Tibial nerve (tissue), 4 donors: ENCODE data around the gene CHD2. TPM values are rescaled to one million over a fixed set of nuclear protein-coding genes. Genes with fewer than 3 reads are reported as not detected.
"Not testable (repeated sequence)": the region's sequence is repeated elsewhere in the genome, so short reads cannot be mapped to it uniquely, and the experiment has no call there.

ENCODE experiments used
- DNase-seq, 2 donors: peaks; one replicate each; pipeline ENCODE4 v3.0.0-alpha.2; 2019; ENCODE audit warnings: low spot score in 2 of 2
- H3K27ac ChIP-seq, 4 donors: fragments of 200-600 bp; sonication (generic) in 3 of 4; one replicate each; pipeline ENCODE4 v1.5.1; 2017 to 2019; ENCODE audit warnings: mild to moderate bottlenecking in 1 of 4
- H3K27me3 ChIP-seq, 2 donors: fragments of 200-600 bp; sonication (generic) in 1 of 2; one replicate each; pipeline versions ENCODE4 v1.5.1 to v1.6.0; 2017 to 2019
- H3K36me3 ChIP-seq, 3 donors: fragments of 200-600 bp; sonication (generic); one replicate each; pipeline ENCODE4 v1.5.1; 2018 to 2019
- H3K4me1 ChIP-seq, 4 donors: fragments of 200-600 bp; sonication (generic) in 3 of 4; one replicate each; pipeline ENCODE4 v1.5.1; 2017 to 2019
- H3K4me3 ChIP-seq, 4 donors: fragments of 200-600 bp; sonication (generic) in 3 of 4; one replicate each; pipeline ENCODE4 v1.5.1; 2017 to 2019; ENCODE audit warnings: mild to moderate bottlenecking in 1 of 4, moderate library complexity in 1 of 4
- H3K9me3 ChIP-seq, 4 donors: fragments of 200-600 bp; sonication (generic) in 3 of 4; one replicate each; pipeline ENCODE4 v1.5.1; 2017 to 2019
- EP300 ChIP-seq, 2 donors: sonication (generic); formaldehyde crosslinking; IDR thresholded peaks; one replicate each; pipeline ENCODE4 v1.6.1; 2017; ENCODE audit warnings: antibody characterized with exemption in 2 of 2, mild to moderate bottlenecking in 1 of 2
- POLR2A ChIP-seq, 2 donors: fragments of 450-650 bp; IDR thresholded peaks; one replicate each; pipeline ENCODE4 v1.6.1; 2017; ENCODE audit warnings: antibody characterized with exemption in 2 of 2, mild to moderate bottlenecking in 2 of 2, moderate library complexity in 2 of 2
- WGBS, 2 donors: methylation state at CpG; one replicate each; pipeline ENCODE4 v1.1.5; 2018; 5-methylcytosine and 5-hydroxymethylcytosine counted together
- total RNA-seq, 4 donors: library from RNA; depleted of rRNA; stranded (reverse); fragments of >200 nt; gene quantifications; one replicate each; pipeline ENCODE4 v1.1.0, GENCODE V29; 2016
- TF ChIP-seq, protein P1 (sequence below), 5 experiments: fragments of 200-600 bp in 3 of 5; fragments of 450-650 bp in 2 of 5; sonication (generic) in 3 of 5; IDR thresholded peaks; one replicate each; pipeline ENCODE4 v1.5.1; 2016 to 2019; ENCODE audit warnings: antibody characterized with exemption in 5 of 5, mild to moderate bottlenecking in 3 of 5, moderate library complexity in 2 of 5

Gene CHD2
- total RNA-seq, 4 donors from 2014 or later = 96.5 to 133 (median 102) TPM

DNA sequence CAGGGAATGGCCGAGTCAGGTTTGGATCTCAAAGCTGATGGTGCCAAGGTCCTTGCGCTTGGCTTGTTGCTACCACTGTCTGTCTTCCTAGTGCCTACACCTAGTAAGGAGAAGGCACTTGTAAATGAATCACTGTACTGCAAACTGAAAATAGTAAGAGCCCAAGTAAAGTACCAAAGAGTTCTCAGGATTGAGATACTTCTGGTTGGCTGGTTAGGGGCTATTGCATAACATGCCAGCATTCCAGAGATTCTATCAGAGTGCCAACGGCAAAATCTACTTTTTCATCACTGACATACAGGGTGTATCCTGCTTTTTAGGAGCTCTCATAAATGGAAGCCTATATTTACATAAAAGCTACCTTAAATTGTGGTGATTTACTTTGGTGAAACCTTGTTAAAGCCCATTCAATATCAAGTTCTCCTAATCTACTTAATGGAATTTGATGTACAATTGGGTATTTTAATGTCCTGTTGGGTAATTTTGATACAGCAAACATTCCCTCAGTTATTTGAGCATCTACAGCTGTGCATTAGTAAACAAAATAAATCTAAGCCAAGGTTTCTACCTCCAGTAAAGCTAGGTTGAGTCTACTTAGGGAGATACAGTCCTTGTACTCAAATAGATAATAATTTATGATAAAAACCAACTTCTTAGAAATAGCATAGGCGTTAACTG is 30.7 kb upstream of the CHD2 start:
- Histone ChIP-seq H3K36me3 (no peaks in the 10 kb centered on the region), H3K9me3 (peaks cover 0 to 6% (median 0%) of the 10 kb centered on the region in 4 donors), H3K27ac (peak overlapping the region in 2 of 4 donors; percentile 2 to 36), H3K4me3 (no peak overlapping the region), H3K4me1 (peaks cover 0 to 12% (median 3%) of the 10 kb centered on the region in 4 donors), H3K27me3 (no peaks in the 10 kb centered on the region)
- DNase-seq = no peak
- TF ChIP-seq, protein P1, sequence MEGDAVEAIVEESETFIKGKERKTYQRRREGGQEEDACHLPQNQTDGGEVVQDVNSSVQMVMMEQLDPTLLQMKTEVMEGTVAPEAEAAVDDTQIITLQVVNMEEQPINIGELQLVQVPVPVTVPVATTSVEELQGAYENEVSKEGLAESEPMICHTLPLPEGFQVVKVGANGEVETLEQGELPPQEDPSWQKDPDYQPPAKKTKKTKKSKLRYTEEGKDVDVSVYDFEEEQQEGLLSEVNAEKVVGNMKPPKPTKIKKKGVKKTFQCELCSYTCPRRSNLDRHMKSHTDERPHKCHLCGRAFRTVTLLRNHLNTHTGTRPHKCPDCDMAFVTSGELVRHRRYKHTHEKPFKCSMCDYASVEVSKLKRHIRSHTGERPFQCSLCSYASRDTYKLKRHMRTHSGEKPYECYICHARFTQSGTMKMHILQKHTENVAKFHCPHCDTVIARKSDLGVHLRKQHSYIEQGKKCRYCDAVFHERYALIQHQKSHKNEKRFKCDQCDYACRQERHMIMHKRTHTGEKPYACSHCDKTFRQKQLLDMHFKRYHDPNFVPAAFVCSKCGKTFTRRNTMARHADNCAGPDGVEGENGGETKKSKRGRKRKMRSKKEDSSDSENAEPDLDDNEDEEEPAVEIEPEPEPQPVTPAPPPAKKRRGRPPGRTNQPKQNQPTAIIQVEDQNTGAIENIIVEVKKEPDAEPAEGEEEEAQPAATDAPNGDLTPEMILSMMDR (IDR thresholded peaks at IDR 0.05) = no peak
- TF ChIP-seq POLR2A (IDR thresholded peaks at IDR 0.05) (no peak), EP300 (IDR thresholded peaks at IDR 0.05) (no peak)
- WGBS, 2 donors = 72 to 79% methylated on average over 4 of the region's 4 CpGs

GRCh38 chr15:92870010-92870591 is 30.0 kb upstream of the CHD2 start:
- no peaks in the 10 kb centered on the region for H3K27me3 ChIP-seq
- H3K9me3 ChIP-seq = no peaks in the 10 kb centered on the region
- DNase-seq = no peak
- no peak for TF ChIP-seq EP300 (IDR thresholded peaks at IDR 0.05)
- TF ChIP-seq POLR2A (IDR thresholded peaks at IDR 0.05) = no peak
- TF ChIP-seq, protein P1 (IDR thresholded peaks at IDR 0.05) = no peak
- H3K27ac ChIP-seq = peak overlapping the region in 2 of 4 donors; percentile 2 to 36
- no peak overlapping the region for H3K4me3 ChIP-seq
- 64 to 66% methylated on average over 9 of the region's 9 CpGs for WGBS, 2 donors
- peaks cover 0 to 12% (median 3%) of the 10 kb centered on the region in 4 donors for H3K4me1 ChIP-seq
- no peaks in the 10 kb centered on the region for H3K36me3 ChIP-seq

- 96 to 98% methylated on average over 6 of the region's 6 CpGs for WGBS, 2 donors
- not testable (repeated sequence) for H3K9me3 ChIP-seq, H3K4me3 ChIP-seq, H3K27me3 ChIP-seq, H3K36me3 ChIP-seq, H3K27ac ChIP-seq, DNase-seq
- peaks cover 0 to 12% (median 3%) of the 10 kb centered on the region in 4 donors for H3K4me1 ChIP-seq
Measured at GRCh38 chr15:92872967-92873366, 27.2 kb upstream of the CHD2 start.

DNA sequence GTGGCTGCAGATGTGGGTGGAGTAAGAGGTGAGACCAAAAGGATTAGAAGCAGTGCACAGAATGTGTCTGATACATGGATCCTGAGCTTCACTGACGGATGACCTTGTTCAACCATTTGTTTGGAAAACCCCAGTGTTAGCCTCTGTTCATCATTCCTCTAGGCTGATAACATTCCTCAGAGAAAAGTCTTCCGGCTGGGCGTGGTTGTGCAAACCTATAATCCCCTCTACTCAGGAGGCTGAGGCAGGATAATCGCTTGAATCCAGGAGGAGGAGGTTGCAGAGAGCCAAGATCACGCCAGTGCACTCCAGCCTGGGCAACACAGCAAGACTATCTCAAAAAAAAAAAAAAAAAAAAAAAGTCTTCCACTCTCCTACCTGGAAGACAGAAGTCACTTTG is 23.1 kb upstream of the CHD2 start:
- no peaks in the 10 kb centered on the region for H3K36me3 ChIP-seq
- no peak for DNase-seq
- H3K9me3 ChIP-seq = no peaks in the 10 kb centered on the region
- TF ChIP-seq EP300 (IDR thresholded peaks at IDR 0.05) (no peak), POLR2A (IDR thresholded peaks at IDR 0.05) (no peak)
- TF ChIP-seq, protein P1 (IDR thresholded peaks at IDR 0.05) = no peak
- H3K27ac ChIP-seq = no peak overlapping the region
- H3K4me3 ChIP-seq = no peak overlapping the region
- peaks cover 0 to 21% (median 3%) of the 10 kb centered on the region in 4 donors for H3K4me1 ChIP-seq
- no peaks in the 10 kb centered on the region for H3K27me3 ChIP-seq
- WGBS, 2 donors = 68 to 80% methylated on average over 5 of the region's 5 CpGs

GRCh38 chr15:92877416-92877815 is 22.7 kb upstream of the CHD2 start:
- WGBS, 2 donors = 60 to 64% methylated on average over 2 of the region's 2 CpGs
- no peaks in the 10 kb centered on the region for H3K36me3 ChIP-seq
- no peaks in the 10 kb centered on the region for H3K27me3 ChIP-seq
- no peak overlapping the region for H3K4me3 ChIP-seq
- H3K9me3 ChIP-seq = no peaks in the 10 kb centered on the region
- DNase-seq = no peak
- H3K27ac ChIP-seq = no peak overlapping the region
- peaks cover 0 to 21% (median 3%) of the 10 kb centered on the region in 4 donors for H3K4me1 ChIP-seq
- TF ChIP-seq, protein P1 (IDR thresholded peaks at IDR 0.05) = no peak
- TF ChIP-seq EP300 (IDR thresholded peaks at IDR 0.05) = no peak
- no peak for TF ChIP-seq POLR2A (IDR thresholded peaks at IDR 0.05)
